Measurements from ENCODE around the gene CDH4. TPM values are rescaled to one million over a fixed set of nuclear protein-coding genes. Genes with fewer than 3 reads are reported as not detected.

CDH4 gene
- total RNA-seq, 2 experiments from 2014 or later = not detected

GRCh38 chr20:61951695-61952533 lies 699.9 kb downstream of the CDH4 start:
- TF ChIP-seq CTCF (conservative IDR thresholded peaks at IDR 0.05; ENCODE audit: low read length) (no peak), EZH2phosphoT487 (IDR thresholded peaks at IDR 0.05; ENCODE audit: borderline replicate concordance, low read depth, low read length) (no peak)
- H3K36me3 ChIP-seq (ENCODE audit: insufficient read depth, low read length) = no peaks in the 10 kb centered on the region
- no peaks in the 10 kb centered on the region for H4K20me1 ChIP-seq (ENCODE audit: insufficient read depth, low read length)
- no peak for DNase-seq (ENCODE audit: low spot score)
- no peaks in the 10 kb centered on the region for H3K9me2 ChIP-seq (ENCODE audit: insufficient read depth, low read length)
- BruUV-seq (replicated peaks) = no TSS peak
- no peak overlapping the region for H2AFZ ChIP-seq (ENCODE audit: low read length)
- no peaks in the 10 kb centered on the region for H3K79me2 ChIP-seq (ENCODE audit: insufficient read depth, low read depth, low read length)
- intact Hi-C loops (cut with micrococcal nuclease; ENCODE audit: unreplicated experiment) = no loop called here
- ChIA-PET CTCF (ENCODE audit: unreplicated experiment) (no interaction called here), POLR2A (no interaction called here)
- no peaks in the 10 kb centered on the region for H3K9me3 ChIP-seq (ENCODE audit: low read length)
- no peak overlapping the region for H3K4me3 ChIP-seq (ENCODE audit: low read depth, low read length, poor library complexity, severe bottlenecking)
- no peaks in the 10 kb centered on the region for H3K4me1 ChIP-seq (ENCODE audit: insufficient read depth, low read length, poor library complexity, severe bottlenecking)
- no peak overlapping the region for H3K27ac ChIP-seq (ENCODE audit: low read depth, low read length, poor library complexity, severe bottlenecking)
- H3K4me2 ChIP-seq (ENCODE audit: low read length) = no peak overlapping the region

- no TSS peak for BruUV-seq (replicated peaks)
- no peak for DNase-seq (ENCODE audit: low spot score)
- Histone ChIP-seq H3K9me2 (ENCODE audit: insufficient read depth, low read length) (no peaks in the 10 kb centered on the region), H3K36me3 (ENCODE audit: insufficient read depth, low read length) (no peaks in the 10 kb centered on the region), H3K4me2 (ENCODE audit: low read length) (no peak overlapping the region), H3K9me3 (ENCODE audit: low read length) (no peaks in the 10 kb centered on the region), H4K20me1 (ENCODE audit: insufficient read depth, low read length) (no peaks in the 10 kb centered on the region), H3K4me1 (ENCODE audit: insufficient read depth, low read length, poor library complexity, severe bottlenecking) (no peaks in the 10 kb centered on the region), H3K4me3 (ENCODE audit: low read depth, low read length, poor library complexity, severe bottlenecking) (no peak overlapping the region), H2AFZ (ENCODE audit: low read length) (no peak overlapping the region), H3K79me2 (ENCODE audit: insufficient read depth, low read depth, low read length) (no peaks in the 10 kb centered on the region), H3K27ac (ENCODE audit: low read depth, low read length, poor library complexity, severe bottlenecking) (no peak overlapping the region)
- ChIA-PET POLR2A (no interaction called here), CTCF (ENCODE audit: unreplicated experiment) (no interaction called here)
- intact Hi-C loops (cut with micrococcal nuclease; ENCODE audit: unreplicated experiment) = no loop called here
- TF ChIP-seq EZH2phosphoT487 (IDR thresholded peaks at IDR 0.05; ENCODE audit: borderline replicate concordance, low read depth, low read length) = no peak
- no peak for TF ChIP-seq CTCF (conservative IDR thresholded peaks at IDR 0.05; ENCODE audit: low read length)
Measured at GRCh38 chr20:61953037-61954021, 701.3 kb downstream of the CDH4 start.

Measured in OCI-LY7 (cell line).